ENCODE data around the gene SLC29A3. TPM values are rescaled to one million over a fixed set of nuclear protein-coding genes. Genes with fewer than 3 reads are reported as not detected.
A peak's percentile ranks its signal among the peaks of the same experiment; 100 is the strongest.

SLC29A3 gene
- total and polyA plus RNA-seq, 4 experiments from 2014 or later: 7.0 to 9.1 (median 8.2) TPM

DNA sequence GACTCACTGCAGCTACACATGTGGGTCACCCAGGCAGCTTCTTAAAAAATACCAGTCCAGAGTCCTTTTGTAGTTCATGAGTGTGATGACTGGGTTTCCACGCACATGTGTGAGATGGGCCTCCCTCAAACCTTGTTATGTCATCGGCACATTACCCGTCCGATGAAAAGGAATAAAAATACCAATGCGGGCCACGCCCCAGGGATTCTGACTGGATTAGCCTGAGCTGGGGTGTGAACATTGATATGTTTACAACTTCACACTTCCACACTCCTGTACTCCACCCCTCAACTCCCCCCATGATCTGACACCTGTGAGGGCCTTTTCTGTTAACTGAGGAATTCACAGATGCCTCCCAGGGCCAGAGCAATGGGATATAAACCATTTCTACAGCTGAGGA, 6.2 kb downstream of the SLC29A3 start:
- Mint-ChIP-seq H3K27ac (no peak overlapping the region), H3K4me1 (peaks cover 7 to 34% (median 15%) of the 10 kb centered on the region in 4 donors), H3K4me3 (no peak overlapping the region), H3K9me3 (peaks cover 0 to 4% (median 0%) of the 10 kb centered on the region in 8 donors), H3K27me3 (no peaks in the 10 kb centered on the region), H3K36me3 (peaks cover 35 to 39% of the 10 kb centered on the region in 2 donors)
- ChIA-PET POLR2A (ENCODE audit: partially characterized antibody) (no interaction called here), CTCF (ENCODE audit: partially characterized antibody) (no interaction called here)
- H3K9me3 ChIP-seq (ENCODE audit: control insufficient read depth in 1 of 2, low read length in 2 of 2): no peaks in the 10 kb centered on the region
- peaks cover 7% of the 10 kb centered on the region for H3K36me3 ChIP-seq (ENCODE audit: insufficient read depth, low read length)
- no peaks in the 10 kb centered on the region for H3K27me3 ChIP-seq (ENCODE audit: insufficient read depth, low read length)
- intact Hi-C loops (cut with micrococcal nuclease): no loop called here
- peaks cover under 1% of the 10 kb centered on the region for H3K4me1 ChIP-seq (ENCODE audit: insufficient read depth, low read length)
- H3K4me3 ChIP-seq (ENCODE audit: low read length in 2 of 2): no peak overlapping the region
- no peak overlapping the region for H3K27ac ChIP-seq (ENCODE audit: low read depth, low read length)
- no peak for DNase-seq

DNA sequence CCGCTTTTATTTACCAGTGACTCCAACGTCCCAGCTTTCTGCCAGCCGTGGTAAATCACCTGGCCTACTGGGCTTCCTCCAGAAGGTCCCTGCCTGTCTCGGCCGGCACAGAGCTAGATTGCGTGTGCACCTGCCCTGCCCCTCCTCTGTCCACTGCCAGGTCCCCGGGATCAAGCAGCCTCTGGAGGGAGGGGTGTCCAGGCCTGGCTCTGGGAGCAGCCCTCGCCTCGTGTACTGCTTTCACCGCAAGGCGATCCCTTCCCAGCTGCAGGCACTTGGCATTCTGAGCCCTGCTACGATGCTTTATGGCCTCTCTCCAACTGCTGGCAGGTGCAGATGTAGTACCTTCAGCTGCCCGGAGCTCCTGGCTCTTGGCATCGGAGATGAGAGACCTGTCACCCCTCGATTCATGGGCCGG, 7.4 kb downstream of the SLC29A3 start:
- Histone ChIP-seq H3K36me3 (ENCODE audit: insufficient read depth, low read length) (peaks cover 7% of the 10 kb centered on the region), H3K4me3 (ENCODE audit: low read length in 2 of 2) (no peak overlapping the region), H3K27me3 (ENCODE audit: insufficient read depth, low read length) (no peaks in the 10 kb centered on the region), H3K4me1 (ENCODE audit: insufficient read depth, low read length) (no peaks in the 10 kb centered on the region), H3K9me3 (ENCODE audit: control insufficient read depth in 1 of 2, low read length in 2 of 2) (no peaks in the 10 kb centered on the region), H3K27ac (ENCODE audit: low read depth, low read length) (no peak overlapping the region)
- no peak for DNase-seq
- H3K4me1 Mint-ChIP-seq: peaks cover 7 to 26% (median 13%) of the 10 kb centered on the region in 4 donors
- no peak overlapping the region for H3K4me3 Mint-ChIP-seq
- peaks cover 0 to 4% (median 0%) of the 10 kb centered on the region in 8 donors for H3K9me3 Mint-ChIP-seq
- H3K27me3 Mint-ChIP-seq: no peaks in the 10 kb centered on the region
- peak overlapping the region in 1 of 7 donors; percentile 27 for H3K27ac Mint-ChIP-seq
- POLR2A ChIA-PET (ENCODE audit: partially characterized antibody): no interaction called here
- CTCF ChIA-PET (ENCODE audit: partially characterized antibody): no interaction called here
- H3K36me3 Mint-ChIP-seq: peaks cover 35 to 45% of the 10 kb centered on the region in 2 donors
- intact Hi-C loops (cut with micrococcal nuclease): no loop called here

DNA sequence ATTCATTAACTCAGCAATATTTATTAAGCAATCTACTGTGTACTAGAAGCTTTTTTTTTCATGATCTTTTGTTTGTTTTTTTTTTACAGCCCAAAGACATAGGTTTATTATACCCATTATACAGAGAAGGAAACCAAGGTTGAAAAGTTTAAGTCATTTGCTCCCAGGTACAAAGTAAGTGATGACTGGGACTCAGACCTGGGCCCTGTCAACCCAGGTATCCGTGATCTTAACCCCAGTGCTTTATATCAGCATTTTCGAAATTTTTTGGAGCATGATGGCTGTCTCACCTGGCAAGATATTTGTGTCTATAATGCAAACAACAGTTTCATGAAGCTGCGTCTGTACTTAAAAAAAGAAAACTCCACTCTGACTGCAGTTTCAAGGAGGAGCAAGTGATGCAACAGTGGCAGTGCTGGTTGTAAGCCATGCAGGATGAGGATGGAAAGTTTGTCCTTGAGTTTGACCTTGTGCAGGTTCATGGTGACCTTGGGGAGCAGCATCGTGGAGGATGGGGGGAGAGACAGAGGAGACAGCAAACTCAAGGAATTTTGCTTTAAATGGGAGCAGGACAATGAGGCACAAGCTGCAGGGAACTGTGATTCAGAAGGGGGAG, 11.8 kb downstream of the SLC29A3 start:
- ChIA-PET CTCF (ENCODE audit: partially characterized antibody) (interaction anchor here (1.2 kb wide), 1 partner anchor 12 kb away, joined by 3 read pairs; no protein-coding TSS in a partner anchor), POLR2A (ENCODE audit: partially characterized antibody) (no interaction called here)
- Mint-ChIP-seq H3K36me3 (peaks cover 25 to 33% of the 10 kb centered on the region in 2 donors), H3K27me3 (no peaks in the 10 kb centered on the region), H3K4me3 (no peak overlapping the region), H3K27ac (peak overlapping the region in 1 of 7 donors; percentile 54), H3K9me3 (peaks cover 0 to 1% (median 0%) of the 10 kb centered on the region in 8 donors), H3K4me1 (peaks cover 0 to 5% (median 4%) of the 10 kb centered on the region in 4 donors)
- no peaks in the 10 kb centered on the region for H3K9me3 ChIP-seq (ENCODE audit: control insufficient read depth in 1 of 2, low read length in 2 of 2)
- intact Hi-C loops (cut with micrococcal nuclease): no loop called here
- DNase-seq: no peak
- H3K4me1 ChIP-seq (ENCODE audit: insufficient read depth, low read length): no peaks in the 10 kb centered on the region
- H3K27ac ChIP-seq (ENCODE audit: low read depth, low read length): no peak overlapping the region
- no peaks in the 10 kb centered on the region for H3K36me3 ChIP-seq (ENCODE audit: insufficient read depth, low read length)
- H3K27me3 ChIP-seq (ENCODE audit: insufficient read depth, low read length): no peaks in the 10 kb centered on the region
- H3K4me3 ChIP-seq (ENCODE audit: low read length in 2 of 2): no peak overlapping the region

DNA sequence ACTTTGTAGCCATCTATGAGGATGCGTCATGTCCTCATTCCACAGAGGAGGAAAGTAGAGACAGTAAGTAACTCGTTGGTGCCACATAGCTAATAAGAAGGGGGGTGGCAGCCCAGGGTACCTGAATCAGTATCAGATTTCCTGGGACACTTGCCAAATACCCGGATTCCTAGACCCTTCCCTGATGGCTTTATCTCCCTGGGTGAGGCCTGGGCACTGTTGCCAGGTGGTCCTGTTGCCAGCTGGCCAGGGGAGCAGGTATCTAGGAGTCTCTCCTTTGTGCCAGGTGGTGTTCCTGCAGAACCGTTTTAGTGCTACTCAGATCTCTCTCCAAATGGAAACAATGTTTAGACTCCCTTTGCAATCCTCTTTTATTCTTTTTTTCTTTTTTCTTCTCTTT, 12.7 kb downstream of the SLC29A3 start:
- no peak overlapping the region for H3K4me3 ChIP-seq (ENCODE audit: low read length in 2 of 2)
- CTCF ChIA-PET (ENCODE audit: partially characterized antibody): interaction anchor here (1.2 kb wide), 1 partner anchor 13 kb away, joined by 3 read pairs; no protein-coding TSS in a partner anchor
- intact Hi-C loops (cut with micrococcal nuclease): no loop called here
- H3K27me3 ChIP-seq (ENCODE audit: insufficient read depth, low read length): no peaks in the 10 kb centered on the region
- Mint-ChIP-seq H3K4me1 (peaks cover 0 to 10% (median 4%) of the 10 kb centered on the region in 4 donors), H3K4me3 (no peak overlapping the region), H3K27ac (no peak overlapping the region), H3K27me3 (no peaks in the 10 kb centered on the region), H3K9me3 (peaks cover 0 to 1% (median 0%) of the 10 kb centered on the region in 8 donors), H3K36me3 (peaks cover 24 to 39% of the 10 kb centered on the region in 2 donors)
- POLR2A ChIA-PET (ENCODE audit: partially characterized antibody): interaction anchor here (0.7 kb wide), 1 partner anchor 12 kb away, joined by 3 read pairs; the partner anchor contains the start of gene SLC29A3
- DNase-seq: no peak
- H3K27ac ChIP-seq (ENCODE audit: low read depth, low read length): no peak overlapping the region
- no peaks in the 10 kb centered on the region for H3K4me1 ChIP-seq (ENCODE audit: insufficient read depth, low read length)
- no peaks in the 10 kb centered on the region for H3K36me3 ChIP-seq (ENCODE audit: insufficient read depth, low read length)
- no peaks in the 10 kb centered on the region for H3K9me3 ChIP-seq (ENCODE audit: control insufficient read depth in 1 of 2, low read length in 2 of 2)

DNA sequence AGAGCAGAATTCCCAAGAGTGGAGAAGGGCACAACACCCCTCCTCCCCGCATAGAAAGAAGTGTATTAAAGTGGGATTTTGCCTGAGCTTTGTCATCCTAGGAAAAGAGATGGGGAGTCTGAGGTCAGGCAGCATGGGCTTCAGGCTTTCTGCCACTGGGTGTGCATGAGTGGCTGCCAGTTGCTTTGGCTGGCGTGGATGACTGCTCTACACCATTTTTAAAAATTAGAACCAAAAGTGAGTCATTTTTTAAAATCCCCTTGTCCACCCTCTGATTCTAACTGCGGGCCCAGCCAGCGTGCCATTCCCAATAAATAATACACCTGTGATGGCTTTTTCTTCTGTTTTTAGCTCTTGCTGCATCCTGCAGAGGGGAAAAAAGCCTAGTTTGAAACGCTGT, 13.4 kb downstream of the SLC29A3 start:
- Histone ChIP-seq H3K36me3 (ENCODE audit: insufficient read depth, low read length) (no peaks in the 10 kb centered on the region), H3K4me3 (ENCODE audit: low read length in 2 of 2) (no peak overlapping the region), H3K27ac (ENCODE audit: low read depth, low read length) (no peak overlapping the region), H3K27me3 (ENCODE audit: insufficient read depth, low read length) (no peaks in the 10 kb centered on the region), H3K9me3 (ENCODE audit: control insufficient read depth in 1 of 2, low read length in 2 of 2) (no peaks in the 10 kb centered on the region), H3K4me1 (ENCODE audit: insufficient read depth, low read length) (no peaks in the 10 kb centered on the region)
- Mint-ChIP-seq H3K36me3 (peaks cover 18 to 35% of the 10 kb centered on the region in 2 donors), H3K4me3 (no peak overlapping the region), H3K27ac (no peak overlapping the region), H3K9me3 (no peaks in the 10 kb centered on the region), H3K27me3 (no peaks in the 10 kb centered on the region), H3K4me1 (peaks cover 0 to 6% (median 3%) of the 10 kb centered on the region in 4 donors)
- ChIA-PET CTCF (ENCODE audit: partially characterized antibody) (no interaction called here), POLR2A (ENCODE audit: partially characterized antibody) (no interaction called here)
- no peak for DNase-seq
- intact Hi-C loops (cut with micrococcal nuclease): no loop called here

DNA sequence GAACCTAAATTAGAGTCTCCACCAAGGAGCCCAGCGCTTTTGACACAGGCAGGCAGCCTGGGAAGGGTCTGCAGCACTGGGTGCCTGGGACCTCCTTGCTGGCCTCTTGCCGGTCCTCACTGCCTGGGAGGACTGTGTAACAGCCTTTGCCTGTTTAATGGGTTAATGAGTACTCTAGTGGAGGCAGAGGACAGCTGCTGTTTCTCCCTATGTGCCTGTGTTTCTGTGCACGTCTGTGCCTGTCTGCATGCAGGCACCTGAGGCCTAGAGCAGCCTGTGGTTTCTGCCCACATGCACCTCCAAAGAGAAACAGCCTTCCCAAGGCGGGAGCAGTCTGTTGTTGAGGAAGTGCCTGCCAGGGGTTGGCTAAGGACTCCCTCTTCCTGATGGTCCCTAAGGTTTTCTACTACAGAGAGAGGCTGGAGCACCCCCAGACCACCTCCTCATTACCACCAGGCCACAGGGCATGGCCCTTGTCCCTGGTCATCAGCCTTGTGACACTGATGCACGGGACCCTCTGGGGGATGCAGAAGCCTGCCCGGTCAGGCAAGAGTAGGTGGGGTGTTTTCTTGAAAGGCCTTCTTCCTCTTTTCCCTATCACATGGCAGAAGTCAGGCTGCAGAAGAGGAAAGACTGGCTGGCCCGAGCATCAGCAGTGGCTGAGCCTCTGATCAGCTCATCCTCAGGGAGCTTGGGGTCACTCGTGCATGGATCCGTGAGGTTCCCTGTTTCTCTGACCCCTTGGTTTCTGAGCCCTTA, 14.2 kb downstream of the SLC29A3 start:
- Histone ChIP-seq H3K4me1 (ENCODE audit: insufficient read depth, low read length) (no peaks in the 10 kb centered on the region), H3K27me3 (ENCODE audit: insufficient read depth, low read length) (no peaks in the 10 kb centered on the region), H3K9me3 (ENCODE audit: control insufficient read depth in 1 of 2, low read length in 2 of 2) (no peaks in the 10 kb centered on the region), H3K27ac (ENCODE audit: low read depth, low read length) (no peak overlapping the region), H3K4me3 (ENCODE audit: low read length in 2 of 2) (no peak overlapping the region), H3K36me3 (ENCODE audit: insufficient read depth, low read length) (no peaks in the 10 kb centered on the region)
- Mint-ChIP-seq H3K9me3 (no peaks in the 10 kb centered on the region), H3K4me3 (no peak overlapping the region), H3K27me3 (no peaks in the 10 kb centered on the region), H3K36me3 (peaks cover 17 to 31% of the 10 kb centered on the region in 2 donors), H3K27ac (no peak overlapping the region), H3K4me1 (peaks cover 0 to 6% (median 2%) of the 10 kb centered on the region in 4 donors)
- no peak for DNase-seq
- POLR2A ChIA-PET (ENCODE audit: partially characterized antibody): no interaction called here
- CTCF ChIA-PET (ENCODE audit: partially characterized antibody): interaction anchor here (1.4 kb wide), 1 partner anchor 51 kb away, joined by 3 read pairs; no protein-coding TSS in a partner anchor
- intact Hi-C loops (cut with micrococcal nuclease): no loop called here

DNA sequence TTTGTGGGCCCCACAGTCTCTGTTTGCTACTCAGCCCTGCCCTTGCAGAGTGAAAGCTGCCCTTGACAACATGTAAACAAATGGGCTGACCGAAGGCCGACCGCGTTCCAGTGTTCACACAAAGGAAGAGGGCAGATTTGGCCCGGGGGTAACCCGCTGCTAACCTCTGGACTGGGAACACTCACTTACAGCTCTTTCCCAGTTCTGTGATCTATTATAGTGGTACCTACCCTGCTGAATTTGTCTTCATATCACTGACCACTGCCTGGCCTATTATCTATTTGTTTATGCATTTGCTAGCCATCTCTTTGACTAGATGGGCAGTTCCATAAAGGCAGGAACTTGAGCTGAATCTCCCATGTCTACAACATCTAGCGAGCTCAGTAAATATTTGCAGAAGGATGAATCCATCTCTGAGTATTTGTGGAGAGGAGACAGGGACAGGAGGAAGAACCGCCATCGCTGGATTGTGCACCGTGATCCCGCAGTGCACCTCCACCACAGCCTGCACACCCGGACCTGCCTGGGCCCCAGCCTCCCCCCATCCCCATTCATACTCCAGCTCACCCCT, 15.2 kb downstream of the SLC29A3 start:
- Histone ChIP-seq H3K36me3 (ENCODE audit: insufficient read depth, low read length) (no peaks in the 10 kb centered on the region), H3K27ac (ENCODE audit: low read depth, low read length) (no peak overlapping the region), H3K9me3 (ENCODE audit: control insufficient read depth in 1 of 2, low read length in 2 of 2) (no peaks in the 10 kb centered on the region), H3K27me3 (ENCODE audit: insufficient read depth, low read length) (no peaks in the 10 kb centered on the region), H3K4me1 (ENCODE audit: insufficient read depth, low read length) (no peaks in the 10 kb centered on the region), H3K4me3 (ENCODE audit: low read length in 2 of 2) (no peak overlapping the region)
- no peak for DNase-seq
- Mint-ChIP-seq H3K9me3 (no peaks in the 10 kb centered on the region), H3K4me3 (no peak overlapping the region), H3K36me3 (peaks cover 16 to 31% of the 10 kb centered on the region in 2 donors), H3K27ac (no peak overlapping the region), H3K4me1 (peaks cover 0 to 6% (median 1%) of the 10 kb centered on the region in 4 donors), H3K27me3 (no peaks in the 10 kb centered on the region)
- CTCF ChIA-PET (ENCODE audit: partially characterized antibody): interaction anchor here (1.4 kb wide), 1 partner anchor 50 kb away, joined by 3 read pairs; no protein-coding TSS in a partner anchor
- intact Hi-C loops (cut with micrococcal nuclease): no loop called here
- POLR2A ChIA-PET (ENCODE audit: partially characterized antibody): no interaction called here
